Measurements from ENCODE around the gene DNAJC1. TPM values are rescaled to one million over a fixed set of nuclear protein-coding genes. Genes with fewer than 3 reads are reported as not detected.

DNAJC1 gene
- total RNA-seq, 1 experiment from 2014 or later, result 13.2 TPM

GRCh38 chr10:21808550-21808949 lies 195.0 kb downstream of the DNAJC1 start (continued):
- no peak for TF ChIP-seq PRRX2 (CRISPR knock-in tag; IDR thresholded peaks at IDR 0.05)
- no peak for TF ChIP-seq GABPB1 (CRISPR knock-in tag; IDR thresholded peaks at IDR 0.05)
- TF ChIP-seq, protein P1, sequence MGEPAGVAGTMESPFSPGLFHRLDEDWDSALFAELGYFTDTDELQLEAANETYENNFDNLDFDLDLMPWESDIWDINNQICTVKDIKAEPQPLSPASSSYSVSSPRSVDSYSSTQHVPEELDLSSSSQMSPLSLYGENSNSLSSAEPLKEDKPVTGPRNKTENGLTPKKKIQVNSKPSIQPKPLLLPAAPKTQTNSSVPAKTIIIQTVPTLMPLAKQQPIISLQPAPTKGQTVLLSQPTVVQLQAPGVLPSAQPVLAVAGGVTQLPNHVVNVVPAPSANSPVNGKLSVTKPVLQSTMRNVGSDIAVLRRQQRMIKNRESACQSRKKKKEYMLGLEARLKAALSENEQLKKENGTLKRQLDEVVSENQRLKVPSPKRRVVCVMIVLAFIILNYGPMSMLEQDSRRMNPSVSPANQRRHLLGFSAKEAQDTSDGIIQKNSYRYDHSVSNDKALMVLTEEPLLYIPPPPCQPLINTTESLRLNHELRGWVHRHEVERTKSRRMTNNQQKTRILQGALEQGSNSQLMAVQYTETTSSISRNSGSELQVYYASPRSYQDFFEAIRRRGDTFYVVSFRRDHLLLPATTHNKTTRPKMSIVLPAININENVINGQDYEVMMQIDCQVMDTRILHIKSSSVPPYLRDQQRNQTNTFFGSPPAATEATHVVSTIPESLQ (CRISPR knock-in tag; IDR thresholded peaks at IDR 0.05), result no peak
- TF ChIP-seq ATF2 (CRISPR knock-in tag; IDR thresholded peaks at IDR 0.05; ENCODE audit: borderline replicate concordance, low read depth), result no peak

DNA sequence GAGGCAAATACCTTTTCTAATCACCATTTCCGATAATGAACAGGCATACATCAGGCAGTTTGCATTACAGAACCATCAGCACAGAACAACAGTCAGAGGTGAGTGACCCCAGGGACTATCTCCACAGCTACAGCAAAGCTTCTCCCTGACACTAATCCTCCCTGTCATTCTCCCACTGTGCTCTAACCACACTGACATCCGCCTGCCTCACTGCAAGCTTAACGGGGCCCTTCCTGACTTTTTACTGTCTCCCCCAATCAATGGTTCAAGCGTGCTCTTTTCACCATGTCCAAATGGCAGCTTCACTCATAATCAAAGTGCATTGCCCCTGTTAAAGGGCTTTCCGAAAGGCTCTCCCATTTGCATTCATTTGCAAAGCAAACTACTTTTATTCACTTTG lies 196.3 kb downstream of the DNAJC1 start:
- ChIA-PET CTCF (interaction anchor here (0.6 to 1.3 kb wide), 4 partner anchors 49 to 947 kb away, joined by 3 to 4 read pairs (median 3); no protein-coding TSS in a partner anchor), POLR2A (interaction anchor here (0.7 kb wide), 1 partner anchor 19 kb away, joined by 3 read pairs; no protein-coding TSS in a partner anchor)
- no peaks in the 10 kb centered on the region for H3K36me3 Mint-ChIP-seq
- H3K4me3 Mint-ChIP-seq, result 0 out of 2 replicates have a peak overlapping the region, but pooled peaks have one; percentile 19
- H3K4me1 Mint-ChIP-seq, result peaks cover 59% of the 10 kb centered on the region
- no peaks in the 10 kb centered on the region for H3K9me3 Mint-ChIP-seq
- no peaks in the 10 kb centered on the region for H3K27me3 Mint-ChIP-seq (ENCODE audit: low read depth)
- H3K27ac Mint-ChIP-seq, result peak overlapping the region; percentile 44
- DNase-seq (ENCODE audit: low spot score) (peak; percentile 28), ATAC-seq (peak; percentile 98)
- TF ChIP-seq TP53 (CRISPR knock-in tag; IDR thresholded peaks at IDR 0.05), result no peak
- no peak for TF ChIP-seq E2F4 (CRISPR knock-in tag; IDR thresholded peaks at IDR 0.05; ENCODE audit: borderline replicate concordance, low read depth)
- TF ChIP-seq, protein P2, sequence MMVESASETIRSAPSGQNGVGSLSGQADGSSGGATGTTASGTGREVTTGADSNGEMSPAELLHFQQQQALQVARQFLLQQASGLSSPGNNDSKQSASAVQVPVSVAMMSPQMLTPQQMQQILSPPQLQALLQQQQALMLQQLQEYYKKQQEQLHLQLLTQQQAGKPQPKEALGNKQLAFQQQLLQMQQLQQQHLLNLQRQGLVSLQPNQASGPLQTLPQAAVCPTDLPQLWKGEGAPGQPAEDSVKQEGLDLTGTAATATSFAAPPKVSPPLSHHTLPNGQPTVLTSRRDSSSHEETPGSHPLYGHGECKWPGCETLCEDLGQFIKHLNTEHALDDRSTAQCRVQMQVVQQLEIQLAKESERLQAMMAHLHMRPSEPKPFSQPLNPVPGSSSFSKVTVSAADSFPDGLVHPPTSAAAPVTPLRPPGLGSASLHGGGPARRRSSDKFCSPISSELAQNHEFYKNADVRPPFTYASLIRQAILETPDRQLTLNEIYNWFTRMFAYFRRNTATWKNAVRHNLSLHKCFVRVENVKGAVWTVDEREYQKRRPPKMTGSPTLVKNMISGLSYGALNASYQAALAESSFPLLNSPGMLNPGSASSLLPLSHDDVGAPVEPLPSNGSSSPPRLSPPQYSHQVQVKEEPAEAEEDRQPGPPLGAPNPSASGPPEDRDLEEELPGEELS (CRISPR knock-in tag; IDR thresholded peaks at IDR 0.05), result peak; percentile 62; the same call in 1 of the 2 replicates
- TF ChIP-seq, protein P3, sequence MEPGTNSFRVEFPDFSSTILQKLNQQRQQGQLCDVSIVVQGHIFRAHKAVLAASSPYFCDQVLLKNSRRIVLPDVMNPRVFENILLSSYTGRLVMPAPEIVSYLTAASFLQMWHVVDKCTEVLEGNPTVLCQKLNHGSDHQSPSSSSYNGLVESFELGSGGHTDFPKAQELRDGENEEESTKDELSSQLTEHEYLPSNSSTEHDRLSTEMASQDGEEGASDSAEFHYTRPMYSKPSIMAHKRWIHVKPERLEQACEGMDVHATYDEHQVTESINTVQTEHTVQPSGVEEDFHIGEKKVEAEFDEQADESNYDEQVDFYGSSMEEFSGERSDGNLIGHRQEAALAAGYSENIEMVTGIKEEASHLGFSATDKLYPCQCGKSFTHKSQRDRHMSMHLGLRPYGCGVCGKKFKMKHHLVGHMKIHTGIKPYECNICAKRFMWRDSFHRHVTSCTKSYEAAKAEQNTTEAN (CRISPR knock-in tag; IDR thresholded peaks at IDR 0.05), result no peak
- peak; percentile 35; the same call in 1 of the 2 replicates for TF ChIP-seq SP1 (CRISPR knock-in tag; conservative IDR thresholded peaks at IDR 0.05)
- TF ChIP-seq CDX4 (CRISPR knock-in tag; IDR thresholded peaks at IDR 0.05; ENCODE audit: borderline replicate concordance), result no peak
- no peak for TF ChIP-seq RORB (CRISPR knock-in tag; IDR thresholded peaks at IDR 0.05)
- no peak for TF ChIP-seq ETV6 (CRISPR knock-in tag; IDR thresholded peaks at IDR 0.05)
- TF ChIP-seq, protein P4, sequence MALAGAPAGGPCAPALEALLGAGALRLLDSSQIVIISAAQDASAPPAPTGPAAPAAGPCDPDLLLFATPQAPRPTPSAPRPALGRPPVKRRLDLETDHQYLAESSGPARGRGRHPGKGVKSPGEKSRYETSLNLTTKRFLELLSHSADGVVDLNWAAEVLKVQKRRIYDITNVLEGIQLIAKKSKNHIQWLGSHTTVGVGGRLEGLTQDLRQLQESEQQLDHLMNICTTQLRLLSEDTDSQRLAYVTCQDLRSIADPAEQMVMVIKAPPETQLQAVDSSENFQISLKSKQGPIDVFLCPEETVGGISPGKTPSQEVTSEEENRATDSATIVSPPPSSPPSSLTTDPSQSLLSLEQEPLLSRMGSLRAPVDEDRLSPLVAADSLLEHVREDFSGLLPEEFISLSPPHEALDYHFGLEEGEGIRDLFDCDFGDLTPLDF (CRISPR knock-in tag; IDR thresholded peaks at IDR 0.05), result no peak
- TF ChIP-seq ZNF138 (CRISPR knock-in tag; conservative IDR thresholded peaks at IDR 0.05), result no peak
- TF ChIP-seq, protein P5, sequence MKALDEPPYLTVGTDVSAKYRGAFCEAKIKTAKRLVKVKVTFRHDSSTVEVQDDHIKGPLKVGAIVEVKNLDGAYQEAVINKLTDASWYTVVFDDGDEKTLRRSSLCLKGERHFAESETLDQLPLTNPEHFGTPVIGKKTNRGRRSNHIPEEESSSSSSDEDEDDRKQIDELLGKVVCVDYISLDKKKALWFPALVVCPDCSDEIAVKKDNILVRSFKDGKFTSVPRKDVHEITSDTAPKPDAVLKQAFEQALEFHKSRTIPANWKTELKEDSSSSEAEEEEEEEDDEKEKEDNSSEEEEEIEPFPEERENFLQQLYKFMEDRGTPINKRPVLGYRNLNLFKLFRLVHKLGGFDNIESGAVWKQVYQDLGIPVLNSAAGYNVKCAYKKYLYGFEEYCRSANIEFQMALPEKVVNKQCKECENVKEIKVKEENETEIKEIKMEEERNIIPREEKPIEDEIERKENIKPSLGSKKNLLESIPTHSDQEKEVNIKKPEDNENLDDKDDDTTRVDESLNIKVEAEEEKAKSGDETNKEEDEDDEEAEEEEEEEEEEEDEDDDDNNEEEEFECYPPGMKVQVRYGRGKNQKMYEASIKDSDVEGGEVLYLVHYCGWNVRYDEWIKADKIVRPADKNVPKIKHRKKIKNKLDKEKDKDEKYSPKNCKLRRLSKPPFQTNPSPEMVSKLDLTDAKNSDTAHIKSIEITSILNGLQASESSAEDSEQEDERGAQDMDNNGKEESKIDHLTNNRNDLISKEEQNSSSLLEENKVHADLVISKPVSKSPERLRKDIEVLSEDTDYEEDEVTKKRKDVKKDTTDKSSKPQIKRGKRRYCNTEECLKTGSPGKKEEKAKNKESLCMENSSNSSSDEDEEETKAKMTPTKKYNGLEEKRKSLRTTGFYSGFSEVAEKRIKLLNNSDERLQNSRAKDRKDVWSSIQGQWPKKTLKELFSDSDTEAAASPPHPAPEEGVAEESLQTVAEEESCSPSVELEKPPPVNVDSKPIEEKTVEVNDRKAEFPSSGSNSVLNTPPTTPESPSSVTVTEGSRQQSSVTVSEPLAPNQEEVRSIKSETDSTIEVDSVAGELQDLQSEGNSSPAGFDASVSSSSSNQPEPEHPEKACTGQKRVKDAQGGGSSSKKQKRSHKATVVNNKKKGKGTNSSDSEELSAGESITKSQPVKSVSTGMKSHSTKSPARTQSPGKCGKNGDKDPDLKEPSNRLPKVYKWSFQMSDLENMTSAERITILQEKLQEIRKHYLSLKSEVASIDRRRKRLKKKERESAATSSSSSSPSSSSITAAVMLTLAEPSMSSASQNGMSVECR (CRISPR knock-in tag; IDR thresholded peaks at IDR 0.05; ENCODE audit: borderline replicate concordance), result no peak; the same call in 1 of the 2 replicates
- no peak for TF ChIP-seq NR3C1 (CRISPR knock-in tag; conservative IDR thresholded peaks at IDR 0.05; ENCODE audit: low read depth)
- 0 out of 2 replicates have a peak, but pooled peaks have one; percentile 14 for TF ChIP-seq NFE2L1 (CRISPR knock-in tag; IDR thresholded peaks at IDR 0.05)
- TF ChIP-seq EMX1 (CRISPR knock-in tag; IDR thresholded peaks at IDR 0.05), result no peak
- peak; percentile 34; the same call in 1 of the 2 replicates for TF ChIP-seq FOXK1 (CRISPR knock-in tag; IDR thresholded peaks at IDR 0.05)
- TF ChIP-seq, protein P6, sequence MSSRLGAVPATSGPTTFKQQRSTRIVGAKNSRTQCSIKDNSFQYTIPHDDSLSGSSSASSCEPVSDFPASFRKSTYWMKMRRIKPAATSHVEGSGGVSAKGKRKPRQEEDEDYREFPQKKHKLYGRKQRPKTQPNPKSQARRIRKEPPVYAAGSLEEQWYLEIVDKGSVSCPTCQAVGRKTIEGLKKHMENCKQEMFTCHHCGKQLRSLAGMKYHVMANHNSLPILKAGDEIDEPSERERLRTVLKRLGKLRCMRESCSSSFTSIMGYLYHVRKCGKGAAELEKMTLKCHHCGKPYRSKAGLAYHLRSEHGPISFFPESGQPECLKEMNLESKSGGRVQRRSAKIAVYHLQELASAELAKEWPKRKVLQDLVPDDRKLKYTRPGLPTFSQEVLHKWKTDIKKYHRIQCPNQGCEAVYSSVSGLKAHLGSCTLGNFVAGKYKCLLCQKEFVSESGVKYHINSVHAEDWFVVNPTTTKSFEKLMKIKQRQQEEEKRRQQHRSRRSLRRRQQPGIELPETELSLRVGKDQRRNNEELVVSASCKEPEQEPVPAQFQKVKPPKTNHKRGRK (CRISPR knock-in tag; IDR thresholded peaks at IDR 0.05; ENCODE audit: borderline replicate concordance), result no peak

Data from WTC11 (cell line).